GM18951 (cell line): ENCODE measurements around the gene GYS2.
"Not testable (repeated sequence)": the region's sequence is repeated elsewhere in the genome, so short reads cannot be mapped to it uniquely, and the experiment has no call there.

Source experiments
- POLR2A ChIP-seq: IDR thresholded peaks from 4 replicates; pipeline ENCODE4 v1.6.1; 2011; ENCODE audit warnings: mild to moderate bottlenecking; ENCODE audit not compliant: insufficient read length, insufficient read depth; ENCODE audit errors: extremely low read depth
- in situ Hi-C: fragments of 300-500 bp; cut with MboI; formaldehyde crosslinking; loops from one replicate; pipeline ENCODE4 v1.12.0; 2022; ENCODE audit warnings: low sequenced_read_pairs, mixed read lengths, inconsistent platforms; ENCODE audit not compliant: unreplicated experiment

The GYS2 gene

DNA sequence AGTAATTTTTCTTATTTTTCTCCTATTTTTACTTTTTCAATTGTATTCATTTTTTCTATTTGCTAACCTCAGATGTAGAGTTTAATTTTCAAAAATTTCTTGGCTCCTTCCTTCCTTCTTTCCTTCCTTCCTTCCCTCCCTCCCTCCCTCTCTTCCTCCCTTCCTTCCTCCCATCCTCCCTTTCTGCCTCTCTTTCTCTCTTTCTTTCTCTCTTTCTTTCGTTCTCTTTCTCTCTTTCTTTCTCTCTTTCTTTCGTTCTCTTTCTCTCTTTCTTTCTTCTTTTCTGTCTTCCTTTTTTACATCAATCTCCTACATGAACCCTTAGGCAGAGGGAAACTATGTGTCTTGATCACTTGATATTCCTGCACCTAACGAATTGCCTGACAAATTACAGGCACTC, 12.4 kb upstream of the GYS2 start:
- no peak for TF ChIP-seq POLR2A
- in situ Hi-C loops, result no loop called here

DNA sequence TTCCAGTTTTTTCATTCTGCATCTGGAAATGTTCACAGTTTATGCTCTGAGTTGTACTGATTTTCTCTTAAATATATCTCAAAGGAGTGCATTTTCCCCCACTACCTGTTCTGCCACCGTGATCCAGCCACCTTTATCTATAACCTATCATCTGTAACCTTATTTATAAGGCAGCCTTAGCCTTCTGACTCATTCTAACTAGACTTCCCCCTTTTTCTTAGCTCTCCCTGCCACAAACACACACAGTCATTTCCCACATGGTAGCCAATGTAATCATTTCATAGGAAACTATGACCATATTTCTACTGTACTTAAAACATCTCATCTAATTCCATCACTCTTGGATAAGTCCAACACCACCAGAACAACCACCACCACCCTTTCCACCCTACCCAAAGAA, 10.8 kb upstream of the GYS2 start:
- in situ Hi-C loops, result no loop called here
- no peak for TF ChIP-seq POLR2A

- in situ Hi-C loops, result no loop called here
- no peak for TF ChIP-seq POLR2A
Measured at GRCh38 chr12:21614506-21614905, 9.9 kb upstream of the GYS2 start.

- no peak for TF ChIP-seq POLR2A
- in situ Hi-C loops, result no loop called here
Measured at GRCh38 chr12:21613931-21614330, 9.3 kb upstream of the GYS2 start.

DNA sequence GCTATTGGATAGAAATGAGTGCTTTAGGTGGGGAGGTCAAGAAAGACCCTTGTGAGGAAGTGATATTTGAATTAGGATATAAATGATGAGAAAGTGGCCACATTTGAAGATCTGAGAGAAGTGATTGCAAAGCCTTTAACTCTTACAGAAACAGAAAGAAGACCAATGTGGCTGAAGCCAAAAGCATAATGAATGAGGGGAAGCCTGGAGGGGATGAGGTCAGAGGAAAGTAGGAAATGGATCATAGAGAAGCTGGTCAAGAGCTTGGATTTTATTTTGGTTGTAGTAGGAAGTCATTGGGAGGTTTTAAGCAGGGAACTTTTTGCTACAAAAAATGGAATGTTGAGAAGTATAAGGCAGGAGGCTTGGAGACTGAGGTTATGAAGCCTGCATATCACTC, 3.5 kb upstream of the GYS2 start:
- TF ChIP-seq POLR2A, result no peak
- in situ Hi-C loops, result loop anchor here (10.0 kb wide), 1 partner anchor 67 kb away; no protein-coding TSS in a partner anchor

DNA sequence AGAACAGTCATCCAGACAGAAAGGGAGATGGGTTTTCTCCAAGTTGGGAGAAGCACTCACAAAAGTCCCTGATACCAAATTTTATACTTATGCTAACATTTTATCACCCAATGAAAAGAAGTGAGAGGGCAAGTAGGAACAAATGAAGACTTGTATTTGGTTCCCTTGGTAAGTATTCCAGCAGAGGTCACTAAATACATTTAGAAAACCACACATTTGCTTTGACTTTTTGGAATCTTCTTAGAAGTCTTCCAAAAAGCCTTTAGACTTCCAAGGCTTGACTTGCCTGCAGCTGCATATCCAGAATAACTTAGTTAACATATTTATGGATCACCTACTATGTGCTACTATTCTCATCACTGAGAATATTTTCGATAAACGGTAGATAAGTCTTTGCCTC, 3.1 kb upstream of the GYS2 start:
- TF ChIP-seq POLR2A, result no peak
- in situ Hi-C loops, result loop anchor here (10.0 kb wide), 1 partner anchor 67 kb away; no protein-coding TSS in a partner anchor

DNA sequence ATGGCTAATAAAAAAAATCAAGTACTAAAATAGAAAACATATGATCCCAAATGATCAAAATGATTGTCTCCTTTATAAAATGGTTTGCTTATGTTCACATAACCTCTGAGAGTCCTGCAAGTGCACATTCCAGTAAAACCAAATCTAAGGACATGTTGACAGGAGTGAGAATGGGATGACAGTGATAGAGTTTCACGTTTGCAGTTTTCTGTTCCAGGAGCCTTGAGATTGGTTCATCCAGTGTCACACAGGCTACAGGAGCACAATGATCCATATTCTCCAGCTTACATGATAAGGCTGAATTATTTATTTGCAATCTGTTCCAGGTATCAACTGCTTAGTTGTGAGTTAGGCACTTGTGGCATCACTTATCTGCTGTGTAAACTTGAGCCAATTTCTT, 1.5 kb upstream of the GYS2 start:
- in situ Hi-C loops, result loop anchor here (10.0 kb wide), 1 partner anchor 69 kb away; no protein-coding TSS in a partner anchor
- TF ChIP-seq POLR2A, result no peak

GRCh38 chr12:21602774-21603173, 1.9 kb downstream of the GYS2 start:
- in situ Hi-C loops, result loop anchor here (10.0 kb wide), 1 partner anchor 72 kb away; no protein-coding TSS in a partner anchor
- TF ChIP-seq POLR2A, result no peak

DNA sequence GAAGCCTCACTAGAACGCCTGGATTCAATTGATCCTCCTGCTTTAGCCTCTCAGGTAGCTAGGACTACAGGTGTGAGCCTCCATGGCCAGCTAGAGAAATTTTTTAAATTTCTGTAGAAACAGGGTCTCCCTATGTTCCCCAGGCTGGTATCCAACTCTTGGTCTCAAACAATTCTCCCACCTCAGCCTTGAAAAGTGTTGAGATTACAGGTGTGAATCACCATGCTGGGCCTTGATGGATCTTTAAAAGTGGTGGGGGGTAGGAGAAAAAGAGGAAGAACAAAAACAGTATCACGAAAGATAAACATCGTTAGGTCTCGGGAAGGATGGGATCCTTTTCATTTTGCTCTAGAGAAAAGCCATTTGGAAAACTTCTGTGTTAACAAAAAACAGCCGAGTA, 4.5 kb downstream of the GYS2 start:
- TF ChIP-seq POLR2A, result no peak
- in situ Hi-C loops, result loop anchor here (10.0 kb wide), 1 partner anchor 75 kb away; no protein-coding TSS in a partner anchor

DNA sequence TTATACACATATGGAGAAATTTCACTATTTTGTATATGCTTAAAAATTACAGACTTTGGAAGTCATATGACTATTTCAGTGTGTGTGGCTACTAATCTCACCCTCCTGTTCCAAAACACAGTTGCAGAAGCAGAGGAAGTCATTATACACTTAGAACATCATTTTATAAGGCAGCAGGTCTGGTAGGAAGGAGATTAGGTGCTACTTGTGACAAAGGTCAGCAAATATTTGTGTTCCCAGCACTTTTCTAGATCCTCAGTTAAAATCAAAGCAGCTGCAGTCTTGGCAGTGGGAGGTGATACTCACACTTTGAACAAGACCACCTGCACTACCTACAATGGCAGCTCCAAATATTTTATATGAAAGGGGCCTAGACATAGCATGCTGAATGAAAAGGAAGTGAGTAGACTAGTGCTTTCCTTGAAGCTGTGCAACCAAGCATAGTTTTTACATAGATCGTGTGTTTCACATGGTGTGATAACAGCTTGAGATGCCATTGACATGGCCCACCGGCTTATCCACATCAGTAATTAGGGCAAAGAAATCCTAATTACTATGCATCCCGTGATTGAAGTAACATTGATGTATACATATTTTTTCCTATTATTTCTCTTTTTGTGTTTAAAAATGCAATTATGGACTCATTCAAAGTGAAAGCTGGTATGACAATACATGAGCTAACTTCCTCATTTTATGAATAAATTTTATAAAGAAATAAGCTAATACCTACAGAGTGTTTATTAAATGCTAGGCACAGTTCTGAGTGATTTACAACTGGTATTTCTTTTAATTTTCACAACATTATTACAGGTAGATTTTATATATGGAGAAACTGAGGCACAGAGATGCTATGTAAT, 5.3 kb downstream of the GYS2 start:
- TF ChIP-seq POLR2A, result no peak
- in situ Hi-C loops, result no loop called here

GRCh38 chr12:21598651-21599050, 6.0 kb downstream of the GYS2 start:
- in situ Hi-C loops, result no loop called here
- no peak for TF ChIP-seq POLR2A

GRCh38 chr12:21595356-21595755, 9.3 kb downstream of the GYS2 start:
- in situ Hi-C loops, result not testable (repeated sequence)

DNA sequence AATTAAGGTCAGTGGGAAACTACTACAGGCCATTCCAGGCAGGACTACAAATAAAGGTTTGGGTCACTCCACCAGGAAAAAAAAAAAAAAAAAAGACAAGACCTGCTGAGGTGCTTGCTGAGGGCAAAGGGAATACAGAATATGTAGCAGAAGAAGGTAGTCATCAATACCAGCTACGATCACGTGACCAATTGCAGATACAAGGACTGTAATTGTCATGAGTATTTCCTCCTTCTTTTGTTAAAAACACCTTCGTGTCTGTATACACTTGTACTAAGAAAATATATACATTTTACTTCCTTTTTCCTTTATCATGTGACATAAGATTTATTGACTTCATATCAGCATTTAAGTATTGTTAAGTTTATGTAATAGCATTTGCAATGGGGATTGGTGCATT, 19.2 kb downstream of the GYS2 start:
- no peak for TF ChIP-seq POLR2A
- in situ Hi-C loops, result no loop called here

DNA sequence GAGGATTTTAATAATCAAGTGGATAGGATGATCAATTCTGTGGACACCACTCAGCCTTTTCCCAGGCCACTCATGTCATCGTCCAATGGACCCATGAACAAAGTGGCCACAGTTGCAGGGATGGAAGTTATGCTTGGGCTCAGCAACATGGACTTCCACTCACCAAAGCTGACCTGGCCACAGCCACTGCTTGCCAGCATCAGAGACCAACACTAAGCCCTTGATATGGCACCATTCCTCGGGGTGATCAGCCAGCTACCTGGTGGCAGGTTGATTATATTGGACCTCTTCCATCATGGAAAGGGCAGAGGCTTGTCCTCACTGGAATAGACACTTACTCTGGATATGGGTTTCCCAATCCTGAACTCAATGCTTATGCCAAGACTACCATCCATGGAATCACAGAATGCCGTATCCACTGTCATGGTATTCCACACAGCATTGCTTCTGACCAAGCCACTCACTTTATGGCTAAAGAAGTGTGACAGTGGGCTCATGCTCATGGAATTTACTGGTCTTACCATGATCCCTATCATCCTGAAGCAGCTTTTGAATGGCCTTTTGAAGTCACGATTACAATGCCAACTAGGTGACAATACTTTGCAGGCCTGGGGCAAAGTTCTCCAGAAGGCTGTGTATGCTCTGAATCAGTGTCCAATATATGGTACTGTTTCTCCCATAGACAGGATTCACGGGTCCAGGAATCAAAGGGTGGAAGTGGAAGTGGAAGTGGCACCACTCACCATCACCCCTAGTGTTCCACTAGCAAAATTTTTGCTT, 20.1 kb downstream of the GYS2 start:
- in situ Hi-C loops, result not testable (repeated sequence)

DNA sequence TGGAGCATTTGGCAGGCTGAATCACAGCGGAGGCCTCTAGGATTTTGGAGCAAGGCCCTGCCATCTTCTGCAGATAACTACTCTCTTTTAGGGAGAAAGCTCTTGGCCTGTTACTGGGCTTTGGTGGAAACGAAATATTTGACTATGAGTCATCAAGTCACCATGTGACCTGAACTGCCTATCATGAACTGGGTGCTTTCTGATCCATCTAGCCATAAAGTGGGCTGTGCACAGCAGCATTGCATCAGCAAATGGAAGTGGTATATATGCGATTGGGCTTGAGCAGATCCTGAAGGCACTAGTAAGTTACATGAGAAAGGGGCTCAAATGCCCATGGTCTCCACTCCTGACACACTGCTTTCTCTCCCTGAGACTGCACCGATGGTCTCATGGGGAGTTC, 21.1 kb downstream of the GYS2 start:
- in situ Hi-C loops, result no loop called here
- TF ChIP-seq POLR2A, result no peak
